ENCODE measurements around the gene PPP1R37. TPM values are rescaled to one million over a fixed set of nuclear protein-coding genes. Genes with fewer than 3 reads are reported as not detected.

PPP1R37 gene
- total RNA-seq, 1 experiment from 2014 or later: 45.7 TPM

GRCh38 chr19:45178262-45179071 is 85.5 kb downstream of the PPP1R37 start, which contains the start of gene BLOC1S3:
Gene BLOC1S3 (plus strand): TSS chr19:45178784. CDS start chr19:45179297, 513 bp downstream.
- no peaks in the 10 kb centered on the region for H3K9me3 Mint-ChIP-seq (ENCODE audit: low read depth, unreplicated experiment)
- BruUV-seq (replicated peaks): no TSS peak
- no peaks in the 10 kb centered on the region for H3K27me3 Mint-ChIP-seq (ENCODE audit: unreplicated experiment)
- H3K36me3 Mint-ChIP-seq (ENCODE audit: insufficient read depth, unreplicated experiment): peaks cover 44% of the 10 kb centered on the region
- H3K4me3 Mint-ChIP-seq (ENCODE audit: low read depth, unreplicated experiment): peak within 1 kb of the TSS; percentile 79
- H3K27ac Mint-ChIP-seq (ENCODE audit: unreplicated experiment): peak within 1 kb of the TSS; percentile 90
- intact Hi-C loops (cut with micrococcal nuclease; ENCODE audit: unreplicated experiment): no loop called here
- peaks cover 8% of the 10 kb centered on the region for H3K4me1 Mint-ChIP-seq (ENCODE audit: low read depth, unreplicated experiment)
- CTCF ChIA-PET: interaction anchor here (0.5 to 2.3 kb wide), 19 partner anchors 8 to 261 kb away, joined by 3 to 13 read pairs (median 4); no protein-coding TSS in a partner anchor
- DNase-seq: peak; percentile 100
- TF ChIP-seq CTCF (IDR thresholded peaks at IDR 0.05; ENCODE audit: unreplicated experiment): peak; percentile 39

- CTCF ChIA-PET: interaction anchor here (0.5 to 2.3 kb wide), 10 partner anchors 15 to 260 kb away, joined by 3 to 13 read pairs (median 4); no protein-coding TSS in a partner anchor
- intact Hi-C loops (cut with micrococcal nuclease; ENCODE audit: unreplicated experiment): no loop called here
- no peak for TF ChIP-seq CTCF (IDR thresholded peaks at IDR 0.05; ENCODE audit: unreplicated experiment)
- H3K4me1 Mint-ChIP-seq (ENCODE audit: low read depth, unreplicated experiment): peaks cover 8% of the 10 kb centered on the region
- TSS peak; percentile 66 for BruUV-seq (replicated peaks)
- no peaks in the 10 kb centered on the region for H3K9me3 Mint-ChIP-seq (ENCODE audit: low read depth, unreplicated experiment)
- peak overlapping the region; percentile 79 for H3K4me3 Mint-ChIP-seq (ENCODE audit: low read depth, unreplicated experiment)
- peak overlapping the region; percentile 90 for H3K27ac Mint-ChIP-seq (ENCODE audit: unreplicated experiment)
- peaks cover 44% of the 10 kb centered on the region for H3K36me3 Mint-ChIP-seq (ENCODE audit: insufficient read depth, unreplicated experiment)
- DNase-seq: peak; percentile 66
- H3K27me3 Mint-ChIP-seq (ENCODE audit: unreplicated experiment): no peaks in the 10 kb centered on the region
These were observed 86.3 kb downstream of the PPP1R37 start for GRCh38 chr19:45179072-45179891.

- Mint-ChIP-seq H3K4me3 (ENCODE audit: low read depth, unreplicated experiment) (peak overlapping the region; percentile 79), H3K36me3 (ENCODE audit: insufficient read depth, unreplicated experiment) (peaks cover 44% of the 10 kb centered on the region), H3K27ac (ENCODE audit: unreplicated experiment) (peak overlapping the region; percentile 66), H3K27me3 (ENCODE audit: unreplicated experiment) (no peaks in the 10 kb centered on the region), H3K4me1 (ENCODE audit: low read depth, unreplicated experiment) (peaks cover 8% of the 10 kb centered on the region), H3K9me3 (ENCODE audit: low read depth, unreplicated experiment) (no peaks in the 10 kb centered on the region)
- intact Hi-C loops (cut with micrococcal nuclease; ENCODE audit: unreplicated experiment): no loop called here
- BruUV-seq (replicated peaks): no TSS peak
- TF ChIP-seq CTCF (IDR thresholded peaks at IDR 0.05; ENCODE audit: unreplicated experiment): no peak
- no peak for DNase-seq
- CTCF ChIA-PET: interaction anchor here (0.5 to 2.1 kb wide), 3 partner anchors 25 to 143 kb away, joined by 3 to 5 read pairs (median 3); no protein-coding TSS in a partner anchor
These were observed 87.0 kb downstream of the PPP1R37 start for GRCh38 chr19:45179892-45180370.

GRCh38 chr19:45180936-45181335 is 88.0 kb downstream of the PPP1R37 start:
- TF ChIP-seq CTCF (IDR thresholded peaks at IDR 0.05; ENCODE audit: unreplicated experiment): no peak
- intact Hi-C loops (cut with micrococcal nuclease; ENCODE audit: unreplicated experiment): no loop called here

More at GRCh38 chr19:45180936-45181335, 88.0 kb downstream of the PPP1R37 start:
- BruUV-seq (replicated peaks): no TSS peak
- peak overlapping the region; percentile 79 for H3K4me3 Mint-ChIP-seq (ENCODE audit: low read depth, unreplicated experiment)
- H3K27ac Mint-ChIP-seq (ENCODE audit: unreplicated experiment): peak overlapping the region; percentile 66
- H3K27me3 Mint-ChIP-seq (ENCODE audit: unreplicated experiment): no peaks in the 10 kb centered on the region
- H3K9me3 Mint-ChIP-seq (ENCODE audit: low read depth, unreplicated experiment): no peaks in the 10 kb centered on the region
- peaks cover 8% of the 10 kb centered on the region for H3K4me1 Mint-ChIP-seq (ENCODE audit: low read depth, unreplicated experiment)
- H3K36me3 Mint-ChIP-seq (ENCODE audit: insufficient read depth, unreplicated experiment): peaks cover 44% of the 10 kb centered on the region
- CTCF ChIA-PET: interaction anchor here (0.6 kb wide), 1 partner anchor 774 kb away, joined by 3 read pairs; no protein-coding TSS in a partner anchor
- no peak for DNase-seq

All from Calu3 (cell line).